Cardiac fibroblast (primary cell): Measurements from ENCODE around the gene SYNPO.
A peak's percentile ranks its signal among the peaks of the same experiment; 100 is the strongest.

Experiments
- DNase-seq, 2 donors: peaks; one replicate each; pipeline versions ENCODE4 v3.0.0 to v3.0.0-alpha.2; 2010; ENCODE audit warnings: low read depth in 2 of 2
- H3K4me3 ChIP-seq, 2 donors: replicated peaks in 1 of 2; 1 replicate in 1 of 2; 2 replicates in 1 of 2; pipeline ENCODE4 v1.5.1; 2011; ENCODE audit warnings: low read depth in 2 of 2, low read length in 2 of 2, mild to moderate bottlenecking in 2 of 2, moderate library complexity in 1 of 2
- CTCF ChIP-seq: IDR thresholded peaks from one replicate; pipeline ENCODE4 v1.5.1; 2011; ENCODE audit warnings: low read depth, mild to moderate bottlenecking, low read length, inconsistent platforms

Gene SYNPO

GRCh38 chr5:150601491-150602345, 38.7 kb upstream of the SYNPO start:
- no peak for DNase-seq
- TF ChIP-seq CTCF: no peak
- H3K4me3 ChIP-seq: peak overlapping the region in 1 of 2 donors; percentile 23

GRCh38 chr5:150603052-150603451, 37.4 kb upstream of the SYNPO start:
- H3K4me3 ChIP-seq: no peak overlapping the region
- TF ChIP-seq CTCF: no peak
- DNase-seq: no peak

- DNase-seq: no peak
- H3K4me3 ChIP-seq: no peak overlapping the region
- no peak for TF ChIP-seq CTCF
Measured at GRCh38 chr5:150603491-150603890, 37.0 kb upstream of the SYNPO start.

GRCh38 chr5:150604010-150604409, 36.5 kb upstream of the SYNPO start:
- TF ChIP-seq CTCF: no peak
- no peak overlapping the region for H3K4me3 ChIP-seq
- no peak for DNase-seq

GRCh38 chr5:150604894-150605440, 35.5 kb upstream of the SYNPO start:
- TF ChIP-seq CTCF: no peak
- no peak for DNase-seq
- H3K4me3 ChIP-seq: no peak overlapping the region

- H3K4me3 ChIP-seq: no peak overlapping the region
- no peak for TF ChIP-seq CTCF
- DNase-seq: peak in 1 of 2 donors; percentile 50
Measured at GRCh38 chr5:150605546-150605945, 34.9 kb upstream of the SYNPO start.
